ENCODE results near the gene CALCOCO2. TPM values are rescaled to one million over a fixed set of nuclear protein-coding genes. Genes with fewer than 3 reads are reported as not detected.

Gene CALCOCO2
- total and polyA plus RNA-seq, 2 of the 13 experiments (the other 11 are each of a cell fraction or from before 2014, with no cell fraction given): 72.9 to 111 TPM

DNA sequence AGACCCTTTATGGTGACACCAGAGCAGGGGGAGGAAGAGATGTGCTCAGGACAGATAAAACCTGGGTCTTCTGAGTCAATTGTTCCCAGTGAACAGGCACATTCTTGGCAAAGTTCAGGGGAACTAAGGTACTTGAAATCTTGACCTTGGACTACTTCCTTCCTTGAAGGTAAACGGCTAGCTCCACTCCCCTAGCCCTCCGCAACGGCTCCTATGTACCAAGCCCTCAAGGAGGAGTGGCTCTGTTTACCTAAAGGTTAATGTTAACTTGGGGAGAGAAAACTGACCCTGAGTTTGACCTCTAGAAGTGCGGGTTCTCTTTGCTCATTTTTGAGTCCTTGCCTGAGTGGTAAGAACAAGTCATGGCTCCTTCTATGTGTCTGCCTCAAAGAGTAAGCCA, 21.7 kb upstream of the CALCOCO2 start:
- Histone ChIP-seq H3K4me1 (ENCODE audit: insufficient read depth, low read length) (peaks cover 42% of the 10 kb centered on the region), H3K4me3 (replicated peaks in 1 of 3; ENCODE audit: insufficient read depth in 1 of 3, low read depth in 2 of 3, low read length in 3 of 3) (no peak overlapping the region), H3K27ac (ENCODE audit: extremely low read length, insufficient read depth, low read length) (no peak overlapping the region), H3K4me2 (ENCODE audit: low read depth, low read length) (peak overlapping the region; percentile 53), H3K9me3 (ENCODE audit: low read length) (no peaks in the 10 kb centered on the region), H3K9ac (ENCODE audit: insufficient read depth, low read depth, low read length) (no peak overlapping the region), H3K79me2 (ENCODE audit: insufficient read depth, low read length) (no peaks in the 10 kb centered on the region), H3K27me3 (ENCODE audit: control insufficient read depth in 1 of 2, insufficient read depth in 2 of 2, low read length in 2 of 2) (peaks cover 0 to 3% of the 10 kb centered on the region in 2 experiments; a peak in 4 of 5 replicates), H3K36me3 (replicated peaks in 1 of 2; ENCODE audit: control insufficient read depth in 1 of 2, insufficient read depth in 2 of 2, low read length in 2 of 2) (no peaks in the 10 kb centered on the region), H4K20me1 (ENCODE audit: insufficient read depth, low read length) (no peaks in the 10 kb centered on the region), H2AFZ (ENCODE audit: low read length) (no peak overlapping the region)
- in situ Hi-C loops (cut with HindIII; ENCODE audit: extremely low pct_ligation_motif_present, low pct_unique_long_range_greater_than_20kb): no loop called here
- BruUV-seq (replicated peaks): no TSS peak
- POLR2A ChIA-PET: interaction anchor here (0.9 kb wide), 1 partner anchor 100 kb away, joined by 3 read pairs; no protein-coding TSS in a partner anchor
- CTCF ChIA-PET (ENCODE audit: low intra/inter-chr PET ratio, low total read pairs): interaction anchor here (1.6 kb wide), 1 partner anchor 70 kb away, joined by 4 read pairs; no protein-coding TSS in a partner anchor
- WGBS (ENCODE audit: low lambda C conversion rate): 0% methylated on average over 4 of the region's 4 CpGs
- FAIRE-seq: no peak
- intact Hi-C loops (cut with micrococcal nuclease; ENCODE audit: unreplicated experiment): loop anchor here (5.0 to 10.0 kb wide), 2 partner anchors 132 to 226 kb away; no protein-coding TSS in a partner anchor
- DNase-seq (ENCODE audit: low spot score): no peak
- ATAC-seq: no peak
- TF ChIP-seq ZNF687 (CRISPR knock-in tag; IDR thresholded peaks at IDR 0.05) (no peak), MEIS1 (CRISPR knock-in tag; IDR thresholded peaks at IDR 0.05; ENCODE audit: borderline replicate concordance) (0 out of 2 replicates have a peak, but pooled peaks have one; percentile 31), FOXA1 (IDR thresholded peaks at IDR 0.05) (no peak), FOXA1 (CRISPR knock-in tag; IDR thresholded peaks at IDR 0.05) (0 out of 2 replicates have a peak, but pooled peaks have one; percentile 28), NR2F6 (IDR thresholded peaks at IDR 0.05) (peak; percentile 72), NR2F6 (CRISPR knock-in tag; IDR thresholded peaks at IDR 0.05) (peak; percentile 70), CHD2 (IDR thresholded peaks at IDR 0.05; ENCODE audit: low read depth, low read length) (no peak), NFIC (IDR thresholded peaks at IDR 0.05; ENCODE audit: low read length) (no peak), ZFP37 (CRISPR knock-in tag; IDR thresholded peaks at IDR 0.05; ENCODE audit: borderline replicate concordance) (no peak), ATM (IDR thresholded peaks at IDR 0.05; ENCODE audit: borderline replicate concordance) (no peak), FOXA3 (CRISPR knock-in tag; IDR thresholded peaks at IDR 0.05) (0 out of 2 replicates have a peak, but pooled peaks have one; percentile 27), CEBPB (IDR thresholded peaks at IDR 0.05; ENCODE audit: borderline replicate concordance, low read depth, low read length) (no peak), RBM39 (IDR thresholded peaks at IDR 0.05; ENCODE audit: low read depth, low read length, poor library complexity, severe bottlenecking) (no peak)
- TF ChIP-seq, protein P1, sequence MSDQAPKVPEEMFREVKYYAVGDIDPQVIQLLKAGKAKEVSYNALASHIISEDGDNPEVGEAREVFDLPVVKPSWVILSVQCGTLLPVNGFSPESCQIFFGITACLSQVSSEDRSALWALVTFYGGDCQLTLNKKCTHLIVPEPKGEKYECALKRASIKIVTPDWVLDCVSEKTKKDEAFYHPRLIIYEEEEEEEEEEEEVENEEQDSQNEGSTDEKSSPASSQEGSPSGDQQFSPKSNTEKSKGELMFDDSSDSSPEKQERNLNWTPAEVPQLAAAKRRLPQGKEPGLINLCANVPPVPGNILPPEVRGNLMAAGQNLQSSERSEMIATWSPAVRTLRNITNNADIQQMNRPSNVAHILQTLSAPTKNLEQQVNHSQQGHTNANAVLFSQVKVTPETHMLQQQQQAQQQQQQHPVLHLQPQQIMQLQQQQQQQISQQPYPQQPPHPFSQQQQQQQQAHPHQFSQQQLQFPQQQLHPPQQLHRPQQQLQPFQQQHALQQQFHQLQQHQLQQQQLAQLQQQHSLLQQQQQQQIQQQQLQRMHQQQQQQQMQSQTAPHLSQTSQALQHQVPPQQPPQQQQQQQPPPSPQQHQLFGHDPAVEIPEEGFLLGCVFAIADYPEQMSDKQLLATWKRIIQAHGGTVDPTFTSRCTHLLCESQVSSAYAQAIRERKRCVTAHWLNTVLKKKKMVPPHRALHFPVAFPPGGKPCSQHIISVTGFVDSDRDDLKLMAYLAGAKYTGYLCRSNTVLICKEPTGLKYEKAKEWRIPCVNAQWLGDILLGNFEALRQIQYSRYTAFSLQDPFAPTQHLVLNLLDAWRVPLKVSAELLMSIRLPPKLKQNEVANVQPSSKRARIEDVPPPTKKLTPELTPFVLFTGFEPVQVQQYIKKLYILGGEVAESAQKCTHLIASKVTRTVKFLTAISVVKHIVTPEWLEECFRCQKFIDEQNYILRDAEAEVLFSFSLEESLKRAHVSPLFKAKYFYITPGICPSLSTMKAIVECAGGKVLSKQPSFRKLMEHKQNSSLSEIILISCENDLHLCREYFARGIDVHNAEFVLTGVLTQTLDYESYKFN (CRISPR knock-in tag; conservative IDR thresholded peaks at IDR 0.05): 0 out of 2 replicates have a peak, but pooled peaks have one; percentile 17
